K562 (cell line): Measurements from ENCODE around the gene RSPH1. TPM values are rescaled to one million over a fixed set of nuclear protein-coding genes. Genes with fewer than 3 reads are reported as not detected.

Source experiments
- ATAC-seq: fragments of 200-7000 bp; cut with Tn5 transposase; 3 replicates; pipeline ENCODE4 v1.9.1; 2020; ENCODE audit warnings: moderate library complexity
- BruUV-seq: library from RNA; stranded (reverse); fragments of 400-500 nt; replicated peaks from 2 replicates; lab custom pipeline; 2021; lab: Mats Ljungman, UMichigan
- CTCF ChIA-PET: fragments of 300-600 bp; formaldehyde crosslinking; extraction: SDS; loops from one replicate; lab custom pipeline; 2021; ENCODE audit warnings: low intra/inter-chr PET ratio; lab: Yijun Ruan, JAX
- POLR2A ChIA-PET: fragments of 300-600, 350-650 bp; sonication (Branson Sonifier 250); formaldehyde crosslinking; extraction: SDS; loops from one replicate; lab custom pipeline; 2021; ENCODE audit warnings: antibody characterized with exemption, inconsistent platforms; lab: Yijun Ruan, JAX
- DNase-seq, 4 experiments: peaks; one replicate each; pipeline versions ENCODE4 v3.0.0 to v3.0.0-alpha.2; 2011 to 2018; ENCODE audit warnings: low spot score in 3 of 4, mixed read lengths in 3 of 4; ENCODE audit errors: extremely low read depth in 1 of 4
- FAIRE-seq: peaks from 2 replicates; lab custom pipeline; 2011; peaks lifted over from hg19 to GRCh38; lab: Jason Lieb, UNC
- H2AFZ ChIP-seq: 2 replicates; pipeline ENCODE4 v1.6.0; 2011; ENCODE audit warnings: low read depth, low read length, control low read depth, inconsistent platforms
- H3K27ac ChIP-seq: fragments of 200-600 bp; 3 replicates; pipeline ENCODE4 v1.8.0; 2011; ENCODE audit warnings: low read depth, mild to moderate bottlenecking, control low read depth, inconsistent platforms, low read length, moderate library complexity, mixed read lengths; ENCODE audit errors: extremely low read depth
- H3K27me3 ChIP-seq, 2 experiments: fragments of 300-600 bp in 1 of 2; 2 replicates in 1 of 2; 3 replicates in 1 of 2; pipeline versions ENCODE4 v1.6.0 to v1.8.0; 2011; ENCODE audit warnings: inconsistent platforms in 2 of 2, low read length in 2 of 2, mild to moderate bottlenecking in 1 of 2, mixed read lengths in 1 of 2, moderate library complexity in 1 of 2; ENCODE audit not compliant: control insufficient read depth in 2 of 2, insufficient read depth in 2 of 2
- H3K36me3 ChIP-seq: fragments of 300-600 bp; 3 replicates; pipeline ENCODE4 v1.8.0; 2011; ENCODE audit warnings: mild to moderate bottlenecking, low read length, inconsistent platforms; ENCODE audit not compliant: control insufficient read depth, insufficient read depth
- H3K4me1 ChIP-seq, 2 experiments: fragments of 200-600 bp in 1 of 2; replicated peaks in 1 of 2; 2 replicates in 1 of 2; 3 replicates in 1 of 2; pipeline versions ENCODE4 v1.5.1 to v1.8.0; 2011; ENCODE audit warnings: inconsistent platforms in 2 of 2, low read length in 2 of 2, mild to moderate bottlenecking in 1 of 2, mixed read lengths in 1 of 2, moderate library complexity in 1 of 2; ENCODE audit not compliant: control insufficient read depth in 2 of 2, insufficient read depth in 2 of 2
- H3K4me2 ChIP-seq: 2 replicates; pipeline ENCODE4 v1.6.1; 2011; ENCODE audit warnings: low read length, control low read depth, inconsistent platforms, mixed read lengths; ENCODE audit not compliant: insufficient read depth
- H3K4me3 ChIP-seq: fragments of 200-600 bp; sonication (generic), shearing (Covaris generic); 2 replicates; pipeline ENCODE4 v1.5.1; 2016; ENCODE audit warnings: control low read depth, inconsistent platforms
- H3K79me2 ChIP-seq: fragments of 200-600 bp; 3 replicates; pipeline ENCODE4 v1.8.0; 2011; ENCODE audit warnings: low read length, inconsistent platforms; ENCODE audit not compliant: control insufficient read depth, insufficient read depth
- H3K9ac ChIP-seq, 2 experiments: 2 replicates each; pipeline versions ENCODE4 v1.6.0 to v1.6.1; 2011; ENCODE audit warnings: low read depth in 2 of 2, low read length in 2 of 2, control low read depth in 1 of 2, inconsistent platforms in 1 of 2, mild to moderate bottlenecking in 1 of 2, mixed read lengths in 1 of 2; ENCODE audit not compliant: insufficient read depth in 1 of 2
- H3K9me1 ChIP-seq: one replicate; pipeline ENCODE4 v1.6.0; 2011; ENCODE audit warnings: inconsistent platforms, mild to moderate bottlenecking, low read length, moderate library complexity; ENCODE audit not compliant: control insufficient read depth, insufficient read depth
- H3K9me3 ChIP-seq: replicated peaks from 2 replicates; pipeline ENCODE4 v1.5.1; 2011; ENCODE audit warnings: low read depth, low read length, inconsistent platforms; ENCODE audit not compliant: control insufficient read depth, insufficient read depth
- H4K20me1 ChIP-seq: replicated peaks from 2 replicates; pipeline ENCODE4 v1.6.1; 2011; ENCODE audit warnings: low read length, inconsistent platforms, mixed read lengths; ENCODE audit not compliant: control insufficient read depth, insufficient read depth
- CREM ChIP-seq: IDR thresholded peaks from 2 replicates; pipeline ENCODE4 v1.6.1; 2014; ENCODE audit warnings: antibody characterized with exemption, low read depth
- DPF2 ChIP-seq: fragments of 450-650 bp; IDR thresholded peaks from 2 replicates; pipeline ENCODE4 v1.6.1; 2016
- NCOR1 ChIP-seq: fragments of 450-650 bp; IDR thresholded peaks from 2 replicates; pipeline ENCODE4 v1.6.1; 2016; ENCODE audit warnings: mild to moderate bottlenecking, moderate library complexity
- ZNF124 ChIP-seq: sonication (generic); formaldehyde crosslinking; IDR thresholded peaks from 2 replicates; pipeline ENCODE4 v1.8.1; 2022; ENCODE audit warnings: missing genetic modification reagents
- ZNF143 ChIP-seq: sonication (generic); formaldehyde crosslinking; IDR thresholded peaks from 2 replicates; pipeline ENCODE4 v1.9.0; 2022; ENCODE audit warnings: mild to moderate bottlenecking, missing genetic modification reagents
- ZNF174 ChIP-seq: fragments of 250-450 bp; sonication (Bioruptor Pico); IDR thresholded peaks from 2 replicates; pipeline ENCODE4 v1.4.0; 2020; ENCODE audit warnings: mild to moderate bottlenecking
- ZNF561 ChIP-seq: fragments of 450-650 bp; formaldehyde crosslinking; conservative IDR thresholded peaks from 2 replicates; pipeline ENCODE4 v1.4.0; 2020; ENCODE audit warnings: mild to moderate bottlenecking, moderate library complexity
- WGBS: fragments of 100-300 bp; shearing (Covaris generic); methylation state at CpG from one replicate; pipeline ENCODE4 v1.1.6; 2016; ENCODE audit warnings: low coverage, mixed read lengths; ENCODE audit not compliant: insufficient coverage; ENCODE audit errors: missing lambda C conversion rate; 5-methylcytosine and 5-hydroxymethylcytosine counted together
- in situ Hi-C: fragments of 300-500 bp; cut with MboI; formaldehyde crosslinking; loops from 4 replicates; pipeline ENCODE4 v1.15.0; 2018; ENCODE audit warnings: inconsistent platforms, mixed read lengths
- intact Hi-C: fragments of 100-400 bp; cut with micrococcal nuclease; formaldehyde crosslinking; loops from 2 replicates; pipeline ENCODE4 v1.14.2; 2022
- polyA plus RNA-seq, 8 experiments: library from polyadenylated mRNA; depleted of rRNA in 4 of 8; stranded (reverse) in 5 of 8; unstranded in 3 of 8; fragments of >200 nt; fragmentation: Nextera tagmentation in 2 of 8; fragmentation: Illumina TruSeq in 1 of 8; extraction: Ambion mirVana in 2 of 8; extraction: Trizol in 1 of 8; gene quantifications; 2 replicates each; pipeline versions ENCODE4 v1.2.1 to v1.2.3, GENCODE V29; 2011 to 2014; ENCODE audit warnings: inconsistent platforms in 1 of 8, missing spikeins in 1 of 8
- total RNA-seq, 7 experiments: library from RNA; depleted of rRNA in 6 of 7; stranded (reverse); fragments of >200 nt in 6 of 7; fragmentation: Illumina TruSeq in 2 of 7; extraction: Trizol in 2 of 7; gene quantifications; 2 replicates each; pipeline versions ENCODE4 v1.2.1 to v1.2.3, GENCODE V29; 2011 to 2021; ENCODE audit warnings: low replicate concordance in 1 of 7

Gene RSPH1
- total and polyA plus RNA-seq, 9 of the 15 experiments (the other 6 are each of a cell fraction or from before 2014, with no cell fraction given) = 0.17 TPM; not detected in 8

- ChIA-PET POLR2A (interaction anchor here (1.0 kb wide), 1 partner anchor 23 kb away, joined by 4 read pairs; the partner anchor contains the start of gene UBASH3A), CTCF (no interaction called here)
- H3K27ac ChIP-seq = no peak overlapping the region
- intact Hi-C loops = no loop called here
- H3K9ac ChIP-seq = no peak overlapping the region
- 38% methylated on average over 4 of the region's 4 CpGs for WGBS
- no peak overlapping the region for H3K4me3 ChIP-seq
- H3K79me2 ChIP-seq = no peaks in the 10 kb centered on the region
- TF ChIP-seq CREM = no peak
- TF ChIP-seq ZNF174 (CRISPR knock-in tag) = no peak
- no peak for TF ChIP-seq DPF2
- TF ChIP-seq ZNF124 (CRISPR knock-in tag) = no peak
- no peak for TF ChIP-seq NCOR1
- no peak for TF ChIP-seq ZNF143 (CRISPR knock-in tag)
- no peak for TF ChIP-seq ZNF561
- no TSS peak for BruUV-seq
- in situ Hi-C loops = no loop called here
- H2AFZ ChIP-seq = no peak overlapping the region
- H3K4me1 ChIP-seq = peaks cover 0 to 7% of the 10 kb centered on the region in 2 experiments; a peak in 1 of 5 replicates
- no peak for FAIRE-seq
- ATAC-seq = no peak
- H3K36me3 ChIP-seq = no peaks in the 10 kb centered on the region
- no peaks in the 10 kb centered on the region for H3K9me3 ChIP-seq
- no peak for DNase-seq
- H3K9me1 ChIP-seq = no peaks in the 10 kb centered on the region
- H3K4me2 ChIP-seq = no peak overlapping the region
- peaks cover 3 to 19% of the 10 kb centered on the region in 2 experiments; a peak in 2 of 5 replicates for H3K27me3 ChIP-seq
- H4K20me1 ChIP-seq = peaks cover 3% of the 10 kb centered on the region
These were observed 70.4 kb downstream of the RSPH1 start for GRCh38 chr21:42425591-42425990.
